DMS153 (cell line): Measurements from ENCODE around the gene IMMP2L.
A peak's percentile ranks its signal among the peaks of the same experiment; 100 is the strongest.

Experiments used
- DNase-seq: peaks from one replicate; lab custom pipeline; 2025; lab: John Stamatoyannopoulos, UW

The IMMP2L gene

DNA sequence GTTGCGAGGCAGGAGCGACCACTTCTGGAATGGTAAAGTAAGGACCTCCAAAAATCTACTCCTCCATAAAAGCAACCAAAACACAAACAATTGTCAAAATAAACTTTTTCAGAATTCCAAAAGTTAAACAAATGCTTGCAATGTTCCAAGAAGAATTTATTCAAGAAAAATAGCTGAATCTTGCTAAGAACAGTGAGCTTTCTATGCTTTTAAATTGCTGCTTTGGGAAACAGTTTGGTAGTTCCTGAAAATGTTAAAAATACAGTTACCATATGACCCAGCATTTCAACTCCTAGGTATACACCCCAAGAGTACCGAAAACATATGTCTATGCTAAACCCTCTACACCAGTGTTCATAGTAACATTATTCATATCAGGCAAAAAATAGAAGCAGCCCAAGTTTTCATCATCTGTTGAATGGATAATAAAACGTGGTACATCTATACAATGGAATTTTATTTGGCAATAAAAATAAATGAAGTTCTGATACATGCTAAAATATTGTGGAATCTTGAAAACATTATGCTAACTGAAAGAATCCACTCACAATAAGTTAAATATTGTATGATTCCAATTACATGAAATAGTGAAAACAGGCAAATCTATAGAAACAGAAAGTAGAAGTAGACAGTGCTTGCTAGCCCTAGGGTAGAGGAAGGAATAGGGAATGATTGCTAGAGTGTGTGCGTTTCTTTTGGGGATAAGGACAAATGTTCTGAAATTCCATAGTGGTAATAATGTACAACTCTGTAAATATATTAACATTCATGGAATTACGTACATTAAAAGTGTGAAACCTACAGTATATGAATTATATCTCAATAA is 414.4 kb downstream of the IMMP2L start:
- DNase-seq: no peak

DNA sequence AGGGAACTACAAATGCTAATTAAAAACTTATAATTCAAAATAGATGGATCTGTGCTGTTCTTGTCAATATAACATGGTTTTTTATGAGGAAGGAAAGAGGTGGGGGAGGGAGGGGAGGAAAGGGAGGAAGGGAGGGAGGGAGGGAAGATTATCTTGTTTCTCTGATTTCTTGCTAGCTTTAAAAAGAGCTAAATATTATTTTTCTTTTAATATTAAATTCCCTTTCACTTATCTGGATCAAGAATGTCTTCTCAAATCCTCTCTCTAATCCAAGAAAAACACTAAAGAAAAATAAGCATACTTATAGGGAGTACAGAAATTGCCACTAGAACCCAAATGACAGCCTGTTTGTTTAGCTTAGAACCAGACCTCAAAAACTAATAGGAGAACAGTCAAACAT is 416.2 kb downstream of the IMMP2L start:
- DNase-seq: no peak

DNA sequence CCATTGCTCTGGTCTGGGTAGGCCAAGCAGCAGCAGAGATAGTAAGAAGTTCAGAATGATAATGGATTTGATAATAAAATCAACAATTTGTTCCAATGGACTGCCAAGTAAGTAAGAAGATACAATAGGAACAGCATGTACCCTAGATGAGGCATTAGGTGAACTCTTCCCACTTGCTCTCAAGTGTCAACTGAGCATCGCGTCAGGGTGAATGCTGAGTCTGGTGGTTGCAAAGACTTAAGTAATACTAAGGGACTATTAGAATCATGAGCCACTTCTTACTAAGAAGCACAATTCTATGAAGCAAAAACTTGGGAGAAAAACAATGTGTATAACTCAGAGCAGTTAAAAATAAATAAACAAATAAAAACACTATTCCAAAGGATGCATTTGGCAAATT is 416.8 kb downstream of the IMMP2L start:
- DNase-seq: no peak

DNA sequence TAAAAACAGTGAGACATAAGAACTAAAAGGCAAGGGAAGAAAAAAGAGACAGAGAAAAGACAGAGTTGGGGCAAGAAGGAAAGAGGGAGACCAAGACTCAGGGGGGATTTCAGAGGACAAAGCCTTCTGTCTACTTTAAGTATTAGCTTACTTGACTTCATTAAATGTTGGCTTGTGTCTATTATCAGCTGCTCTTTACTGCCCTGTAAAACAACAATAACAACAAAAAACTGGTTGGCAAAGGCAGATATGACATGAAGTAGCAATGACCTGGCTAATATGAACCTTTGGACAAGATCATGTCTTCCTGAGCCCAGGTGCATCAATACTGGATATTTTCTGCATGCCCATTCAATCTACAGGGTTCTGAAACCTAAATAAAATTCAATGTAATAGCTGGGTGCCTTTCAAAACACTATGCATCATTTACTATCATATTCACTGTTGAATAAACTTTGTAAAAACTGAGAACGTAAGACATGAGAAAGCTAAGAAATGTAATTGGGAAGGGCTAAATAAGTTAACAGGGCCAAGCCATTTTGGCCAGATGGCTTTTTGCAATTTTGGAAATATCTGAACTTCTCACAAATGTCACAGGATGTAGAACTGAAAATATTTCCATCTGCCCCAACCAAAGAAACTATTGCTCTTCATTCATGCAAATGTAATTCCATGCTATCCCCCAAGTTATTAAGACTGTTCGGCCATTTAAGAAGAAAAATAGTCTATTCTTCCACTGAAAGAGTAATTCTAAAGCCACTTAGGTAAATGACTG is 422.0 kb downstream of the IMMP2L start:
- DNase-seq: no peak

DNA sequence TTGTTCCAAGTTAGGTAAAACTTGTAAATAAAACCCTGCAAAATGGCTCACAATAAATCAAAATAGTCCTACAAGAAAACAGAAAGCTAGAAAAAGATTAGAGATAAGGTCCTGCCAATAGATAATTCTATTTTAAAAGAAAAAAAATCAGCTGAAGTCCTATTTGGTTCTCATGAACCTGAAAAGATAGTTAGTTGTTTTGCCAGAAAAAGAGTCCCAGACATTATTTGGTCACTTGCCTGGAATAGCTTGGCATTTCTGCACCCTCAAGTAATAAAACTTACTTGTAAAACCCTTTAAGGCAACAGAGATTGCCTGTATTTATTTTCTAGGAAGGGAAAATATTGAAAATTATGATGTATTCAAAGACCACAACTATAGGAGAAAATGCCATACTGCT is 423.7 kb downstream of the IMMP2L start:
- DNase-seq: no peak

DNA sequence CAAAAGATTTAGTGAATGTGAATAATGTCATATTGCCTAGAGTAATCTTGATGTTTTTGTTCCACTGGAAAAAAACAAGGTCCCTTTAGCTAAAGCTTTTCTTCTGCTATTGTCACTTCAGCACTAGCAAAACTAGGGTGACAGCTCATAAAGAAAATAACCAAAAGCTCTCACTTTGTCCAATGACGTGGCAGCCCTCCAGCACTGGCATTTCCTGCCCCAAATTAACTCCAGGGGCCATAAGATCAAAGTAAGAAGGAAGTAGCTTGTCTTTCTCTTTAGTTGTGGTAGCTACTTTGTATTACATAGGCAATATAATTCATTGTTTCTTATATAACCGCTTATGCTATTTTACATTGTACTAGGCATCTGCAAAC is 424.1 kb downstream of the IMMP2L start:
- DNase-seq: no peak

DNA sequence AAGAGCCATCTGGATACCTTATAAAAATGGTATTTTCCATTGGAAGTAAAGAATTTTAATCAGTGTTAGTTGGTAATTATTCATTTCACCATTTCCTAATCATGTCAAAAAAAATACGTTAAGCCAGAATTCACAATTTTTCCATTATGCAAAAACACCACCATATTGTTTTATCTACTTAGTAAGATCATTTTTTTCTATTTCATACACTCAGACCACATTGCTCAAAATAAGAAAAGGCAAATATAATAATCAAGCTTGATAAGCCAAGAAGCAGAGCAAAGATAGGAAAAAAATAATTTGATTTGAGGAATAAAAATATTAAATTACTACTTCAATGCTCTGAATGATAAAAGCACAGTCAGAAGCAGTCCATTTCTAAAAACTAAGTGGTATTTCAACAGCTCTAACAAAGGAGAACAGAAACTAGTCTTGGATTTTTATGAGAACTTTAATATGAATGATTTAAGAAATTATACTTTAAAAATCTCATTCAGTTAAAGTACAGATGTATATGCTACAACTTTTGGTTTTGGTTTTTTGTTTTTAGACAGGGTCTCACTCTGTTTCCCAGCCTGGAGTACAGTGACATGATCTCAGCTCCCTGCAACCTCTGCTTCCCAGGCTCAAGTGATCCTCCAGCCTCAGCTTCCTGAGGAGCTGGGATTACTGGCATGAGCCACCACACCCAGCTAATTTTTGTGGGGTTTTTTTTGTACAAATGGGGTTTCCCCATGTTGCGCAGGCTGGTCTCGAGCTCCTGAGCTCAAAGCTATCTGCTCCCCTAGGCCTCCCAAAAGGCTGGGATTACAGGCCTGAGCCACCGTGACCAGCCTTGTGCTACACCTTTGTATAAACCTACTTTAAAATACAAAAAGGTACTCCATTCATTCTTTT is 424.7 kb downstream of the IMMP2L start:
- no peak for DNase-seq

DNA sequence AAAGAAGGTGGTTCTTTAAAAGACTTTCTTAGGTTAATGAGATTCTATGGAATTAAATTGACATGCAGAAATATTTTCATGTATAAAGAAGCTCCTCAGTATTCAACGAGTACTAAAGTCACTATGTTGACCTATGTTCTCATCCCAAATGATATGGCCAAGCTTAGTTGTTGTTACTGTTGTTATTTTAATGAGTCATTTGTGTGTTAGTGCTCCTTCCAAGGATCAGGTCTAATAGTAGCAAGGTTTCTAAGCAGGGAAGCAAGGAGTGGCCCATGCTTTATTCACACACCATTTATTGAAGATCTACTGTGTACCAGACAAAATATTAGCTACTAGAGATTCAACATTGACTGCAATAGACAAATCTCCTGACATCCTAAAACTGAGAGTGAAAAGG is 429.5 kb downstream of the IMMP2L start:
- DNase-seq: no peak

DNA sequence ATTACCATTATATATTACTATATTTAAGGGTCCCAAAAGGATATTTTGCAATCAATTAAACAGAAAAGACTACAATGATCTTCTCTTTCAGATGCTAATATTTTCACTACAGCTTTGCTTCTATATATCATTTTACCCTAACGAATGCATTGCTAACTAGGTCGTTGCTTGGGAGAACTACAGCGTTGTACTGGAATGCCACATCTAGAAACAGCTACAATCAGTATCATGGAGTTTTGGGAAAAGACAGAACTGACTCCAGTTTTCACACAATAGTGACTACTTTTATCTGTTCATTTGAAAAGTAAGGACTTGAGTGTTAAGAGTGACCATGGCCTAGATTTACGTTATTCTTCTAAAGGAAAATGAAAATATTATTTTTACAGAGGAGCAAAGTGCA is 432.9 kb downstream of the IMMP2L start:
- DNase-seq: no peak

DNA sequence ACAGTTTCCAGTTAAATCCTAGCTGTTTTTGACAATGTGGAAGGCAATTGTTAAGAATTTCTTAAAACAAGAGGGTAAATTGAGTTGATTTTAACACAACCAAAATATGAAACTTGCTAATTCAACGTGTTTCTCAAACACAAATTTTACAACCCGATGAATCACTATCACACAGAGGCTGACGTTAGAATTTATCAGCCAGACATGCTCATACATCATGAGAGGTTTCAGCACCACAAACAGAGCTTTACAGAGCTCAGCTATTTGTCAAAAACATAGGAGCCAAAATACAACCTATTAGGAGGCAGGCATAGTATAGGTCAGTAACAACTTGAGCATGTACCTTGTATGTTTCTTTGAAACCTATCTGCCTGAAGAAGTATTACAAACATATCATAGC is 435.3 kb downstream of the IMMP2L start:
- DNase-seq: no peak

DNA sequence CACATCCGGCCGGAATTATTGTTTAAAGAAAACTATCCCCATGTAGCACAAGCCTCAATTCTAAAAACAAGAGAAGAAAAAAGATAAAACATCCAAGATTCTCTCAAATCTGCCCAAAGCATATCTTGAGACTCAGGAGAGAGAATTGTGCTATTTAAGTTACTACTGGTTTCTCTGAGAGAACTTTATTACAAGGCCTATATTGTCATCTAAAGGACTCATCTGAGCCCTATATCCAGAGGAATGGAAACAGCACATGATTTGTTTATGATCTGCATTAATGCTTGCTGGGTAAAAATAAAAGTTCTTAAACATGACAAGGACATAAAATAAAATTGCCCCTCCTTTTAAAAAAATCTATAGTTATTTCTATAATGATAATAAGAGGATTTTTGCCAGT is 446.3 kb downstream of the IMMP2L start:
- DNase-seq: no peak

DNA sequence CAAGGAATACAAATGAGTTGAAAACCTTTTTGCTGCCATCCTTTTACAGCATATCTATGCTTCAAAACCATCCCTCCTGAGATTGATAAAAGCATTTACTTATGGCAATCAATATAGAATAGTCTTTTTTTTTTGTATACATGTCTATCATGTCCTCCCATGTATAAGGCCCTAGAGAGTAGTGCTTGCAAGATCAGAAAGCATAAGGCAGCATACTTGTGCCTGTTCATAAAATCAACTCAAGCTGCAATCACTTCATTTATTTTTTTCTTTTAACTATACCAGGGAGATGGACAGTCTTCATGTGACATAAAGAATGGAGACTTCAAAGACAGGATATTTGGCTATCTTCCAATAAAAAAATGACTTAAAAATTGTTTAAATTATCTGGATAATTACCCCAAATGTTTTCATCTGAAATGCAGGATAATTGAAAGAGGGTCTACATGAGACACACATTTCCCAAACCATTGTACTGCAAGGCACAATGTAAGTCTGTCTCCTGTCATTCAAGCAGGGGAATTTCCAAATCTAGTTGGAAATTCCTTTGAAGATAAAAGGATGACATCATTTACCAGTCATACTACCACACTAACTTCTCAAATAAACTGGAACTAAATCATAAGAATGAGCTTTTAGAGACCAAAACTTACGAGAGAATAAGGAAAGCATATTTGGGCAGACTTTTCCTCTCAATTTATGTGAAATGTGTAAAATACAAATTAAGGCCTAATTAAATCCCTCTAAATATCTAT is 448.9 kb downstream of the IMMP2L start:
- no peak for DNase-seq

DNA sequence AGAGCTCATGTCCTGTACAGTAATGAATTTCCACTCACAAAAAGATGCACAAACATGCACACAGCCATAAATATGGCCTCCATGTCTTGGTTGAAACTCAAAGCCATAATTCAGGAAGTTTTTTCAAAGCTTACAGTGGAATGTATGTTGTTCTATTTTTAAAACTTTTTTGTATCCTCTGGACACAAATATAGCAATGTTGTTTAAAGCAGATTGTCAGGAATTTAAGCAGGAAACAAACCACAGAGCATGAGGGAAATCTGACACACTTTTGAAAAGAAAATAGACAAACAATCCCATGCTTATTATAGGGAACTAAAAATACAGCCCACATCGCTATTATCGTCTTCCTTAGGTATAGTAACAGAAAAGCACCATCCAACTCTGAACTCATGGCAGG is 449.9 kb downstream of the IMMP2L start:
- DNase-seq: no peak

DNA sequence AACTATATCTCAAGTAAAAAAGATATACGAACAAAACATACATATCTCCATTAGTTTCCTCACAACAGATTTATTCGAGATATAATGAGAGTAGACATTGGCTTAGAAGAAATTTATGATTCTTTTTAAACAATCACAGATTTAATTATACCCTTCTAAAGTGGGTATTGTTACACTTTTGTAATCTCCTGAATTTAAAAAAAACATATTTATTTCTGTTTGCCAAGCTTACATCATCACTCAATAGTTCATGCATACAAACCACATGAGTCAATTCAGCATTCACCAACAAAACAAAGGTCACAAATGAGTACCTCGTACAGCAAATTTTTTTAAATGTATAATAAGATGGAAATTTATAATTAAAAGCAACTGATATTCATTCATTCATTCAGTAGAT is 453.8 kb downstream of the IMMP2L start:
- DNase-seq: peak; percentile 2

DNA sequence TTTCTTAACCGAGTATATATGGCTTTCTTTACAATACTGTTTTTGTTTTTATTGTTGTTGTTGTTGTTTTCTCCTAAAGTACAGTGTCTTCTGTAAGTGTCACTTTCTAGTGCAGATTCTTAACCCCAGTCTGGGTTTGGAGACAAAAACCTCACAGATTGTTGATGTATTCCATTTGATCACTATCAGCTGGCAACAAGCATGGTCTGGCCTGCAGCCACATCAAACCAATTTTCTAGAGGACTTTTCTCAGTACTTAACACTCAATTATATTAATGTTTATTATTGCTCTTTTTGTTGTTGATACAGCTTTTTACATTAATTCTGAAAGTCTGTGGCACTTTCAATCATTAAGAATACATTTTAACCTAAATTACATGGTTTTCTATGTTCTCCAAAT is 454.3 kb downstream of the IMMP2L start:
- no peak for DNase-seq

DNA sequence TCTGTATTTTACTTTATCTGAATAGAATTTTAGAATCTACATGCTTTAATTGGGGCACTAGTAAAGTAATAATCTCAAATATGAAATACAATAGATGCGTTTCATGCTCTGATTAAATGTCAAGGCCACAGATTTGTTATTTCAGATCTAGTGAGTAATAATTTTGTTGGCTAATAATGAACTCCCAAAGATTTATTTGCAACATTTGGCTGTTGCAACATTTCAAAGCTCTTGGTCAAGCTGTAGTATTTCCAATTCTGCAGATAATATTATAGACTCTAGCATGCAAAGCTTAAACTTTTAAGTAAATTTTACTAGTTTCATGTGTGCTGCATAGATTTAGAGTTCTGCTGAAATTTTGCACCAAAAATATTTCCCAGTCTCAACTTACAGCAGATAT is 454.7 kb downstream of the IMMP2L start:
- DNase-seq: no peak

DNA sequence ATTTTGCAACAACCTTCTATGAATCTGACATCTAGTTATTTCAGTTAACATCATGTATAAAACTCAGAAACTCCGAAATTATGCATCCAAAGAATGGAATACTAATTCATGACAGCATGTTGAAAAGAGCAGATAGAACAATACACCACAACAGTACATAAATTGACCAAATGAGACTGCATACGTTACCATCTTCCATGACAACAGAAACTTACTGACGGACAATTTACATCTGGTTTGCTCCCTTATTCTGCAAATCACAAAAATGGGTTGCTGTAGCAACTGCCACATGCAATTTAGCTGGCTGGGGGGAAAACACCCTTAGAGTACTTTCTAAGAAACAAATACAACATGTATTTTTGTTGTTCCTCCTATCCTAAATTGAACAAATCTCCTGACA is 457.0 kb downstream of the IMMP2L start:
- no peak for DNase-seq

DNA sequence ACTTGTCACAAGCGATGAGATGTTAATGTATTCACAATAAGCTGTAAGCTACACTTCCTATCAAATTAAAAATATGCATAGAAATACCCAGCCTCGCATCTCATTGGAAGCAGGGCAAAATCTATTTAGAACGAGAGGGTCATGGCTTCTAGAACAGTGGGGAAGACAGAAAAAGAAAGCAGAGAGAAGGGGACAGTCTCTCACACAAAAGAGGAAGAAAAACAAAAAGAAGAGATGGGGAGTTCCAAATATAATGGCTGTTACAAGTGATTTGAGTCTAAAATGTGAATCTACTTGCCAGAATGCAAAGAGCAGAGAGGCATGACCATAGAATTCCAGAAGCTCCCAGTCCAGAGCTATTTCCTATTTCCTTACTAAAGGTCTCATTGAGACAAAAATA is 457.6 kb downstream of the IMMP2L start:
- DNase-seq: no peak

DNA sequence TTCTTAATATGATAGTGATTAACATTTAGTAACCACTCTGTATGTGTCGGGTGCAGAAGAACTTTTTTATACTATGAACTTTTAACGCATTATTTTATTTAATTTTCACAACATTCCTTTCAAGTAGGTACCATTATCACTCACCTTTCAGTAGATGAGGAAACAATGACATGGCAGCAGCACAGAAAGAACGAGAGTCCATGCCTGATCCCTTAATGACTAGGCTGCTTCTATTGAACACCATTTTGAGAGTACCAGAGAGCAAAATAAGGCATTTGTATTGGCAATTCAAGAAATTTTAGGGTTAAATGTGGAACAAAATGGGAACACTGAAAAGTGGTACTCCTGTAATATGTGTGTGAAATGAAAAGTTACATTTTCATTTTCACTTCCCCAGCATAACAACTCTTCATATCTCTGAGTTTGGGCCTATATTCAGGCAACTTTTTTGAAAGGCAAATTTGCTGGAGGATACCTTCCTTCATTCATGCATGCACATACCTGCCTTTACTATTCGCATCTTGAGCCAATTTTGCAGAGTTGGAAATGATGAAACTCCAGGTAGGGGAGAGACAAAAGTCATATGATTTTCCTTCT is 458.5 kb downstream of the IMMP2L start:
- no peak for DNase-seq

DNA sequence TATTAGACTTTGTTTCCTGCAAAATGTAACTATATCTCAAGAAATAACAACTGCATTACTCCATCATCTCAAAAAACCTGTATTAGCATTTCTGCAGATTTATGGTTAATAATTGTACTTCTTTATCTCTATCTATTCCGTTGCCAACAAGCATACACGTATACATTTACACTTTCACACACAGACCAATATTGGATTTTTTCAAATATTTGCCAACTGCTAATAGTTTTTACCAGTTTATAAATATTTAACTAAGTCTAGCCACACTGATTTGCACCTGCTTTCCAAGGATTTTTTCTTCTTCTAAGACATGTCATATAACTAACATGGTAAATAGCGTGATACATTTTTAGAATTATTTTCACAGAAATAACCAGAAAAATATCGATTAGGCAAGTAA is 459.2 kb downstream of the IMMP2L start:
- no peak for DNase-seq

DNA sequence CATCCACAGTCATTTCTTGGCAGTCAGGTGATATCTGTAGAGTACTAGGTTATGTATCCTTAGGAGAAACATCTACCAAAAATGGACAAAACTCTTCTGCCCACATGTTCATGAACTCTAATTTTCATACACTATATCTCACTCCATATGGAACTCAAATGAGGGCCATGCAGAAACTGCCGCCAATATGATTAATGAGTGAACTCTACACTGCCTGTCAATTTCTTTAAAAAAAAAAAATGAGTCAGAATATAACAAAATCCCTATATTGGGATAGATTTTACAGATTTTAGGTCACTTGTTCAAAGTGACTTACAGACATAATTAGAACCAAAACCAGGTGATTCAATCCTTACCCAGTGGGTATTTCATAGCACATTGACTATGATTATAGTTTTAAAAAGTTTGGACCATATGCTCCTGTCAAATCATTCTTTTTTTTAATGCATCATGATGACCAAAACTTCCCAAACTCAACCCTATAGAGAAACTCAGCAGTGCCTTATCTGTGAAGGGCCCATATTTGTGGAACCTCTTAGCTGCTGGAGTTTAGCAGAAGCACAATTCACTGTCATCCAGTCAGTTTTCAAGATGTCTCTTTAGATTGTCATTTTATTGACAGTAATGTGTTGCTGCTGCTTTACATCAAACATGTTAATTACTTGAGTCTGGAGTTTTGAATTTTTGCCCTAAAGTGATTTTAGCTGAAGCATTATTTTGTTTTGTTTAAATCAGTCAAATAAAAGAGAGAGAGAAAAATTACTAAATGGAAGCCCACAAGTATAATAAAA is 460.2 kb downstream of the IMMP2L start:
- DNase-seq: no peak
